Neural crest cell (in vitro differentiated cells): Measurements from ENCODE around the gene CDH23. TPM values are rescaled to one million over a fixed set of nuclear protein-coding genes. Genes with fewer than 3 reads are reported as not detected.

Experiments
- DNase-seq: peaks from one replicate; pipeline ENCODE4 v3.0.0; 2021; ENCODE audit warnings: low read depth, mixed read lengths, low spot score
- H3K27ac Mint-ChIP-seq: one replicate; pipeline ENCODE4 v1.8.0; 2021; ENCODE audit warnings: mild to moderate bottlenecking, mixed read lengths; ENCODE audit not compliant: unreplicated experiment
- H3K27me3 Mint-ChIP-seq: 2 replicates; pipeline ENCODE4 v1.8.0; 2021; ENCODE audit warnings: low read depth, mild to moderate bottlenecking, mixed read lengths
- H3K36me3 Mint-ChIP-seq: 2 replicates; pipeline ENCODE4 v1.8.0; 2021; ENCODE audit warnings: low read depth, mild to moderate bottlenecking, mixed read lengths
- H3K4me1 Mint-ChIP-seq: 2 replicates; pipeline ENCODE4 v1.8.0; 2021; ENCODE audit warnings: mixed read lengths
- H3K4me3 Mint-ChIP-seq: one replicate; pipeline ENCODE4 v1.8.0; 2021; ENCODE audit warnings: mild to moderate bottlenecking, mixed read lengths
- H3K9me3 Mint-ChIP-seq: 2 replicates; pipeline ENCODE4 v1.8.0; 2021; ENCODE audit warnings: mixed read lengths
- CTCF ChIP-seq: fragments of 200-600 bp; sonication (generic); conservative IDR thresholded peaks from 2 replicates; pipeline ENCODE4 v1.5.0; 2021; ENCODE audit warnings: antibody characterized with exemption, mild to moderate bottlenecking
- total RNA-seq: library from RNA; stranded (reverse); gene quantifications from 2 replicates; pipeline ENCODE4 v1.2.1, GENCODE V29; 2021

CDH23 gene
- total RNA-seq, 1 donor from 2014 or later: 2.6 TPM

DNA sequence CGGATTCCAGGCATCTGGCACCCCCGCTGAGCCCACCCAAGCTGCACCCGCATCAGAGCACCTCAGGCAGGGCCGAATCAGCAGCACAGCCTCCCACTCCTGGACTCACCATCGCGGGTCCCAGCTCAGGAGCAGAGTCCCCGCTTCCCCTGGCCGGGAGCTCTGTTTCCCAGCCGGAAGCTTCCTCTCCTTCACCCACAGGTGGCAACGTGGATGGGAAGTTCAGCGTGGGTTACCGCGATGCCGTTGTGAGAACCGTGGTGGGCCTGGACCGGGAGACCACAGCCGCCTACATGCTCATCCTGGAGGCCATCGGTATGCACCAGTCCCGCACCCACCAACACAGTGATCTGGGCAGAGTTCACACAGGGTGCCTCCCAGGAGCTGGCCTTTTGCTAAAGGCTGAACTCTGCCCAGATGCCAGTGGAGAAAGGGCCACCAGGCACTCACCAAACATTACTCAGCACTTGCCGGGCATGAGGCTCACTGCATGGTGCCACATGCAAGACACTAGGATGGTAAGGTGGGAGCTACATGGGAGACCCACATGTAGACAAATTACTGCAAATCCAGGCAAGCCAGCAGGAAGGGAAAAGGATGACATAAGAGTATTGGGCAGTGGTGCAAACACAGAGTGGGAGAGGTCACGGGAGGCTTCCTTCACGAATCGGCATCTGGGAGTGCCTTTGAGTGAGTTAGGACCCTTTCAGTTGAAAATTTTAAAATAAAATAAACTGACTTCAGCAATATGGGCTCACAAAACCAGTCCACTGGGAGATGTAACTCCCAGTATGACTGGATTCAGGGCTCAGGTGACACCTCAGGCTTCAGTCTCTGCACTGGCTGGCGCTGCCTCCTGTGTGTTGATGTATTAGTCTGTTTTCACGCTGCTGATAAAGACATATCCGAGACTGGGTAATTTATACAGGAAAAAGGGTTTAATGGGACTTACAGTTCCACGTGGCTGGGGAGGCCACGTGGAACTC is 312.5 kb downstream of the CDH23 start:
- peaks cover 7% of the 10 kb centered on the region for H3K4me1 Mint-ChIP-seq
- no peak overlapping the region for H3K4me3 Mint-ChIP-seq
- TF ChIP-seq CTCF: no peak

DNA sequence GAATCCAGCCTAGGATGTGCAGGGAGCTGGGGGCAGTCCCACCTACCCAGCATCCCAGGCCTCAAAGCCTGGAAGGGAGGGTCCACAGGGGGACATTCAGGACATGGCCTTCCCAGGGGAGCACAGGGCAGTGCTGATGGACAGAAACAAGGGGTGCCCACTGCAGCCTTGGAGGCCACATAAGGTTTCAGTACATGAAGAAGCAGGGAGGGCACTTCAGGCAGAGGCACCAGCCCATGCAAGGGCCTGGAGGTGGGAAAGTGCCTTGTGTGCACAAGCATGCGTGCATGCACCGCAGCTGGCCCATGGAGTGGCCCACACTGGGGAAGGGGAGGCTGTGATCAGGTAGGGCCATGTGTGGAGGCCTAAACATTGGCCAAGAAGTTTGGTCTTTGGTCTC is 313.8 kb downstream of the CDH23 start:
- no peaks in the 10 kb centered on the region for H3K27me3 Mint-ChIP-seq

More for the DNA sequence above, 312.5 kb downstream of the CDH23 start:
- Mint-ChIP-seq H3K36me3 (no peaks in the 10 kb centered on the region), H3K9me3 (no peaks in the 10 kb centered on the region), H3K27ac (no peak overlapping the region), H3K27me3 (no peaks in the 10 kb centered on the region)
- no peak for DNase-seq

GRCh38 chr10:71711052-71711623 is 314.4 kb downstream of the CDH23 start:
- Mint-ChIP-seq H3K27me3 (no peaks in the 10 kb centered on the region), H3K27ac (peak overlapping the region; percentile 27), H3K4me3 (no peak overlapping the region), H3K36me3 (no peaks in the 10 kb centered on the region), H3K9me3 (no peaks in the 10 kb centered on the region), H3K4me1 (peaks cover 7% of the 10 kb centered on the region)
- TF ChIP-seq CTCF: no peak
- no peak for DNase-seq

More for the DNA sequence above, 313.8 kb downstream of the CDH23 start:
- TF ChIP-seq CTCF: no peak
- Mint-ChIP-seq H3K4me1 (peaks cover 7% of the 10 kb centered on the region), H3K9me3 (no peaks in the 10 kb centered on the region), H3K27ac (no peak overlapping the region), H3K4me3 (no peak overlapping the region), H3K36me3 (no peaks in the 10 kb centered on the region)
- no peak for DNase-seq

GRCh38 chr10:71712170-71712569 is 315.4 kb downstream of the CDH23 start:
- Mint-ChIP-seq H3K27me3 (no peaks in the 10 kb centered on the region), H3K27ac (no peak overlapping the region), H3K9me3 (no peaks in the 10 kb centered on the region), H3K4me1 (peaks cover 7% of the 10 kb centered on the region), H3K4me3 (no peak overlapping the region), H3K36me3 (no peaks in the 10 kb centered on the region)
- no peak for DNase-seq
- TF ChIP-seq CTCF: no peak

DNA sequence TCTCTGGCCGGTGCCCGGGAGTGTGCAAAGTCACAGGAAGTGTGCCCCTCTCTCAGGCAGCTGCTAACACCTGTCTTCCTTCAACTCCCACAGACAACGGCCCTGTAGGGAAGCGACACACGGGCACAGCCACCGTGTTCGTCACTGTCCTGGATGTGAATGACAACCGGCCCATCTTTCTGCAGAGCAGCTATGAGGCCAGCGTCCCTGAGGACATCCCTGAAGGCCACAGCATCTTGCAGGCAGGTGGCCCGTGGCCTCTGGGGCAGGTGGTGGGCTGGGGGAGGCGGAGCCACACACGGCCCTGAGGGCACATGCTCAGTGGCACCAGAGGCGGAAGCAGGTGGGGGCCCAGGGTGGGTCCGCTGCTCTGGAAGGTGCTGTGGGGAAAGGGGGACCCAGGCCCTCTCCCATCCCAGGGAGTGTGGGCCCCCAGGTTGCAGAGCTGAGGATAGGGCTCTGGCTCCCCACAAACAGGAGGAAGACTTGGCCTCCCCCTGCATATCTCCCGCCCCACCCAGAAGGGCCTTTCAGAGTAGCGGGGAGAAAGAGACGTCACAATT is 315.9 kb downstream of the CDH23 start:
- H3K36me3 Mint-ChIP-seq: no peaks in the 10 kb centered on the region
- no peak for TF ChIP-seq CTCF
- H3K4me3 Mint-ChIP-seq: no peak overlapping the region
- no peak for DNase-seq
- no peaks in the 10 kb centered on the region for H3K9me3 Mint-ChIP-seq
- H3K27me3 Mint-ChIP-seq: no peaks in the 10 kb centered on the region
- H3K27ac Mint-ChIP-seq: no peak overlapping the region
- H3K4me1 Mint-ChIP-seq: peaks cover 7% of the 10 kb centered on the region
